PC-3 (cell line): ENCODE data around the gene GPR18.

ENCODE experiments used
- CTCF ChIP-seq: fragments of 300-600 bp; sonication (generic); conservative IDR thresholded peaks from 2 replicates; pipeline ENCODE4 v1.5.1; 2017; ENCODE audit warnings: antibody characterized with exemption, low read depth, mild to moderate bottlenecking, low read length
- EZH2 ChIP-seq: fragments of 300-600 bp; sonication (generic); IDR thresholded peaks from one replicate; pipeline ENCODE4 v1.6.1; 2017; ENCODE audit warnings: antibody characterized with exemption, mild to moderate bottlenecking, low read length; ENCODE audit not compliant: unreplicated experiment
- EZH2phosphoT487 ChIP-seq: fragments of 300-600 bp; sonication (generic); IDR thresholded peaks from 2 replicates; pipeline ENCODE4 v1.6.1; 2018; ENCODE audit warnings: mild to moderate bottlenecking, antibody characterized with exemption, low read length, borderline replicate concordance

DNA sequence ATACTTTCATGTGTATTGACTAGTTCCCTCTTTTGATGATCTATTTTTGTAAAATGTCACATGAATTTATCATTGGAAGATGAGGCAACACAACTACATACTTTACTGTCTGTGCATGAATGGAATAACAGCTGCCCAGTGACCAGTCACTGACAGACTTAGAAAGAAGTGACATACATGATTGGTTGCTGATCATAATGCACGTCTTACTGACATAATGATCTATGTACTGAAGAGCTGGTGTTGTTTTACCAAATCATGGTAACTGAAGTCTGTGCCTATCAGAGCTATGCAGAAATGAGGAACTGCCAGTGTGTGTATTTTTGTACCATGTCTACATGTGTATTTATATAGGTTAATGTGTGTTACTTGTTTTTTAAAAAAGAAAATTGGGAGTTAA lies 26.5 kb downstream of the GPR18 start:
- no peak for TF ChIP-seq EZH2
- TF ChIP-seq CTCF = no peak
- no peak for TF ChIP-seq EZH2phosphoT487
